GM12878 (cell line): ENCODE measurements around the gene NCLN. TPM values are rescaled to one million over a fixed set of nuclear protein-coding genes. Genes with fewer than 3 reads are reported as not detected.

ENCODE experiments used
- ATAC-seq: fragments of 200-7000 bp; cut with Tn5 transposase; 3 replicates; pipeline ENCODE4 v1.9.1; 2020; ENCODE audit warnings: mild to moderate bottlenecking, moderate library complexity
- BruUV-seq: library from RNA; stranded (reverse); fragments of 400-500 nt; replicated peaks from 2 replicates; lab custom pipeline; 2021; lab: Mats Ljungman, UMichigan
- CTCF ChIA-PET: fragments of 300-600 bp; sonication (Branson Sonifier 250); formaldehyde crosslinking; extraction: SDS; loops from one replicate; lab custom pipeline; 2021; ENCODE audit warnings: inconsistent platforms; lab: Yijun Ruan, JAX
- POLR2A ChIA-PET: fragments of 350-600 bp; formaldehyde crosslinking; extraction: SDS; loops from one replicate; lab custom pipeline; 2021; ENCODE audit warnings: inconsistent platforms; lab: Charles Lee
- RAD21 ChIA-PET: fragments of 300-600 bp; sonication (Branson Sonifier 250); formaldehyde crosslinking; loops from one replicate; lab custom pipeline; 2023; ENCODE audit warnings: antibody characterized with exemption; ENCODE audit not compliant: unreplicated experiment; lab: Charles Lee
- SMC1A ChIA-PET: fragments of 300-600 bp; sonication (Branson Sonifier 250); formaldehyde crosslinking; loops from one replicate; lab custom pipeline; 2023; ENCODE audit not compliant: unreplicated experiment, uncharacterized antibody; lab: Charles Lee
- DNase-seq: peaks from one replicate; pipeline ENCODE4 v3.0.0-alpha.2; 2011; ENCODE audit warnings: low read depth, low spot score
- FAIRE-seq: peaks from 3 replicates; lab custom pipeline; 2011; peaks lifted over from hg19 to GRCh38; lab: Jason Lieb, UNC
- H2AFZ ChIP-seq: 2 replicates; pipeline ENCODE4 v1.6.0; 2011; ENCODE audit warnings: low read depth, low read length, control low read depth; ENCODE audit not compliant: control insufficient read depth
- H3K27ac ChIP-seq: 2 replicates; pipeline ENCODE4 v1.5.1; 2011; ENCODE audit warnings: control low read depth; ENCODE audit not compliant: control insufficient read depth, insufficient read depth
- H3K27me3 ChIP-seq, 2 experiments: replicated peaks in 1 of 2; 2 replicates each; pipeline versions ENCODE4 v1.6.0 to v1.6.1; 2011; ENCODE audit warnings: low read length in 1 of 2; ENCODE audit not compliant: control insufficient read depth in 2 of 2, insufficient read depth in 2 of 2
- H3K36me3 ChIP-seq, 2 experiments: 2 replicates each; pipeline ENCODE4 v1.5.1; 2011; ENCODE audit warnings: low read length in 1 of 2; ENCODE audit not compliant: control insufficient read depth in 2 of 2, insufficient read depth in 2 of 2
- H3K4me1 ChIP-seq: 2 replicates; pipeline ENCODE4 v1.6.1; 2011; ENCODE audit warnings: mild to moderate bottlenecking, low read length, moderate library complexity, mixed read lengths; ENCODE audit not compliant: control insufficient read depth, insufficient read depth
- H3K4me2 ChIP-seq: 2 replicates; pipeline ENCODE4 v1.6.0; 2011; ENCODE audit warnings: control low read depth; ENCODE audit not compliant: control insufficient read depth, insufficient read depth
- H3K4me3 ChIP-seq: fragments of 200-600 bp; sonication (generic); 2 replicates; pipeline ENCODE4 v1.5.1; 2016
- H3K79me2 ChIP-seq: 2 replicates; pipeline ENCODE4 v1.6.0; 2011; ENCODE audit warnings: low read length; ENCODE audit not compliant: control insufficient read depth, insufficient read depth
- H3K9ac ChIP-seq: 2 replicates; pipeline ENCODE4 v1.8.0; 2011; ENCODE audit warnings: low read length, control low read depth, mixed read lengths; ENCODE audit not compliant: control insufficient read depth, insufficient read depth
- H3K9me3 ChIP-seq: replicated peaks from 3 replicates; pipeline ENCODE4 v1.5.1; 2011; ENCODE audit warnings: mild to moderate bottlenecking, low read length; ENCODE audit not compliant: control insufficient read depth, insufficient read depth
- H4K20me1 ChIP-seq: 2 replicates; pipeline ENCODE4 v1.6.0; 2011; ENCODE audit not compliant: control insufficient read depth, insufficient read depth
- BCL11A ChIP-seq: IDR thresholded peaks from 2 replicates; pipeline ENCODE4 v1.6.1; 2011; ENCODE audit warnings: low read depth, low read length
- CREB1 ChIP-seq: IDR thresholded peaks from 2 replicates; pipeline ENCODE4 v1.6.1; 2012; ENCODE audit warnings: low read depth, mild to moderate bottlenecking, inconsistent platforms
- CREM ChIP-seq: IDR thresholded peaks from 2 replicates; pipeline ENCODE4 v1.6.1; 2014; ENCODE audit warnings: antibody characterized with exemption, low read depth
- DPF2 ChIP-seq: fragments of 450-650 bp; IDR thresholded peaks from 2 replicates; pipeline ENCODE4 v1.6.1; 2017; ENCODE audit warnings: mild to moderate bottlenecking
- EED ChIP-seq: sonication (generic); IDR thresholded peaks from 2 replicates; pipeline ENCODE4 v1.6.1; 2016; ENCODE audit warnings: antibody characterized with exemption, low read depth
- GATAD2B ChIP-seq: fragments of 450-650 bp; conservative IDR thresholded peaks from 2 replicates; pipeline ENCODE4 v1.6.1; 2017; ENCODE audit warnings: low read depth, mild to moderate bottlenecking, moderate library complexity
- IKZF1 ChIP-seq: fragments of 450-650 bp; conservative IDR thresholded peaks from 2 replicates; pipeline ENCODE4 v1.6.1; 2017; ENCODE audit warnings: antibody characterized with exemption, mild to moderate bottlenecking
- IKZF2 ChIP-seq, 2 experiments: fragments of 450-650 bp; IDR thresholded peaks; 2 replicates each; pipeline ENCODE4 v1.6.1; 2017; ENCODE audit warnings: mild to moderate bottlenecking in 2 of 2, moderate library complexity in 2 of 2
- IRF5 ChIP-seq: fragments of 450-650 bp; IDR thresholded peaks from 2 replicates; pipeline ENCODE4 v1.6.1; 2017; ENCODE audit warnings: borderline replicate concordance
- LARP7 ChIP-seq: fragments of 450-650 bp; IDR thresholded peaks from 2 replicates; pipeline ENCODE4 v1.6.1; 2017; ENCODE audit warnings: mild to moderate bottlenecking
- MEF2B ChIP-seq: fragments of 450-650 bp; IDR thresholded peaks from 2 replicates; pipeline ENCODE4 v1.6.1; 2018; ENCODE audit warnings: mild to moderate bottlenecking, moderate library complexity; ENCODE audit not compliant: partially characterized antibody, poor library complexity, severe bottlenecking
- NKRF ChIP-seq: fragments of 450-650 bp; conservative IDR thresholded peaks from 2 replicates; pipeline ENCODE4 v1.6.1; 2017; ENCODE audit warnings: mild to moderate bottlenecking, moderate library complexity
- NR2F1 ChIP-seq: fragments of 450-650 bp; conservative IDR thresholded peaks from 2 replicates; pipeline ENCODE4 v1.6.1; 2017; ENCODE audit warnings: mild to moderate bottlenecking
- RBBP5 ChIP-seq: fragments of 200-600 bp; sonication (generic); conservative IDR thresholded peaks from 2 replicates; pipeline ENCODE4 v1.6.1; 2016
- RELA ChIP-seq: fragments of 450-650 bp; IDR thresholded peaks from 2 replicates; pipeline ENCODE4 v1.8.0; 2014; ENCODE audit warnings: borderline replicate concordance; ENCODE audit not compliant: partially characterized antibody
- RUNX3 ChIP-seq: IDR thresholded peaks from 2 replicates; pipeline ENCODE4 v1.6.1; 2012; ENCODE audit warnings: low read length, inconsistent platforms
- SP1 ChIP-seq: IDR thresholded peaks from one replicate; pipeline ENCODE4 v1.6.1; 2011; ENCODE audit warnings: low read depth, low read length
- TBL1XR1 ChIP-seq: IDR thresholded peaks from 2 replicates; pipeline ENCODE4 v1.6.1; 2012; ENCODE audit warnings: low read depth, low read length, improper control_type of control experiment
- WGBS: methylation state at CpG from one replicate; pipeline ENCODE4 v1.1.6; 2016; ENCODE audit warnings: low lambda C conversion rate; ENCODE audit not compliant: insufficient replicate concordance, insufficient coverage; ENCODE audit errors: missing lambda C conversion rate; 5-methylcytosine and 5-hydroxymethylcytosine counted together
- in situ Hi-C: fragments of 300-500 bp; cut with MboI; formaldehyde crosslinking; loops from 9 replicates; pipeline ENCODE4 v1.14.3; 2018; ENCODE audit warnings: mixed read lengths
- intact Hi-C: fragments of 100-400 bp; cut with micrococcal nuclease; formaldehyde crosslinking; loops from one replicate; pipeline ENCODE4 v1.14.2; 2022; ENCODE audit not compliant: unreplicated experiment
- polyA plus RNA-seq, 11 experiments: library from polyadenylated mRNA; depleted of rRNA in 4 of 11; unstranded in 6 of 11; stranded (reverse) in 5 of 11; fragments of >200 nt; fragmentation: Nextera tagmentation in 4 of 11; fragmentation: Illumina TruSeq in 1 of 11; extraction: Ambion mirVana in 4 of 11; extraction: Trizol in 1 of 11; gene quantifications; 1 replicate in 1 of 11; 2 replicates in 10 of 11; pipeline versions ENCODE4 v1.2.1 to v1.2.3, GENCODE V29; 2011 to 2016; ENCODE audit warnings: inconsistent platforms in 2 of 11, missing spikeins in 2 of 11, low read depth in 1 of 11
- total RNA-seq, 4 experiments: library from RNA; depleted of rRNA in 3 of 4; stranded (reverse); fragments of >200 nt in 3 of 4; fragmentation: Illumina TruSeq in 1 of 4; extraction: Trizol in 1 of 4; gene quantifications; 2 replicates each; pipeline versions ENCODE4 v1.2.1 to v1.2.3, GENCODE V29; 2013 to 2021
- TF ChIP-seq, protein P1 (sequence below), 3 experiments: IDR thresholded peaks in 2 of 3; conservative IDR thresholded peaks in 1 of 3; 2 replicates each; pipeline ENCODE4 v1.5.1; 2011; ENCODE audit warnings: low read depth in 3 of 3, low read length in 3 of 3, mild to moderate bottlenecking in 3 of 3, control low read depth in 2 of 3, moderate library complexity in 2 of 3, inconsistent platforms in 1 of 3, mixed read lengths in 1 of 3; ENCODE audit not compliant: control insufficient read depth in 2 of 3, insufficient read depth in 1 of 3; ENCODE audit errors: extremely low read depth in 1 of 3

Gene NCLN
- total and polyA plus RNA-seq, 10 of the 15 experiments (the other 5 are each of a cell fraction or from before 2014, with no cell fraction given) = 2.2 to 79.1 (median 36.0) TPM

GRCh38 chr19:3135961-3136683 is 49.6 kb upstream of the NCLN start, which contains the start of gene GNA15:
GNA15 (plus strand) TSS chr19:3136033; CDS start chr19:3136451, 418 bp downstream.
- TSS peak; percentile 70 for BruUV-seq
- POLR2A ChIA-PET = interaction anchor here (0.5 to 2.4 kb wide), 5 partner anchors 8 to 186 kb away, joined by 4 to 27 read pairs (median 5); no protein-coding TSS in a partner anchor

More at GRCh38 chr19:3135961-3136683, 49.6 kb upstream of the NCLN start, which contains the start of gene GNA15:
- RAD21 ChIA-PET = interaction anchor here (0.8 kb wide), 1 partner anchor 9 kb away, joined by 3 read pairs; no protein-coding TSS in a partner anchor
- SMC1A ChIA-PET = interaction anchor here (1.0 to 1.5 kb wide), 3 partner anchors 8 to 12 kb away, joined by 3 to 5 read pairs (median 5); no protein-coding TSS in a partner anchor
- H2AFZ ChIP-seq = peak within 1 kb of the TSS; percentile 66
- peak within 1 kb of the TSS; percentile 84 for H3K4me3 ChIP-seq
- no peaks in the 10 kb centered on the region for H4K20me1 ChIP-seq
- H3K9ac ChIP-seq = peak within 1 kb of the TSS; percentile 63
- WGBS = 17% methylated on average over 31 of the region's 40 CpGs
- in situ Hi-C loops = no loop called here
- DNase-seq = no peak
- peak within 1 kb of the TSS; percentile 86 for H3K4me2 ChIP-seq
- H3K27ac ChIP-seq = peak within 1 kb of the TSS; percentile 30; the same call in 1 of the 2 replicates
- TF ChIP-seq, protein P1, sequence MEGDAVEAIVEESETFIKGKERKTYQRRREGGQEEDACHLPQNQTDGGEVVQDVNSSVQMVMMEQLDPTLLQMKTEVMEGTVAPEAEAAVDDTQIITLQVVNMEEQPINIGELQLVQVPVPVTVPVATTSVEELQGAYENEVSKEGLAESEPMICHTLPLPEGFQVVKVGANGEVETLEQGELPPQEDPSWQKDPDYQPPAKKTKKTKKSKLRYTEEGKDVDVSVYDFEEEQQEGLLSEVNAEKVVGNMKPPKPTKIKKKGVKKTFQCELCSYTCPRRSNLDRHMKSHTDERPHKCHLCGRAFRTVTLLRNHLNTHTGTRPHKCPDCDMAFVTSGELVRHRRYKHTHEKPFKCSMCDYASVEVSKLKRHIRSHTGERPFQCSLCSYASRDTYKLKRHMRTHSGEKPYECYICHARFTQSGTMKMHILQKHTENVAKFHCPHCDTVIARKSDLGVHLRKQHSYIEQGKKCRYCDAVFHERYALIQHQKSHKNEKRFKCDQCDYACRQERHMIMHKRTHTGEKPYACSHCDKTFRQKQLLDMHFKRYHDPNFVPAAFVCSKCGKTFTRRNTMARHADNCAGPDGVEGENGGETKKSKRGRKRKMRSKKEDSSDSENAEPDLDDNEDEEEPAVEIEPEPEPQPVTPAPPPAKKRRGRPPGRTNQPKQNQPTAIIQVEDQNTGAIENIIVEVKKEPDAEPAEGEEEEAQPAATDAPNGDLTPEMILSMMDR (IDR thresholded peaks at IDR 0.05 in 2 of 3, conservative IDR thresholded peaks at IDR 0.05 in 1 of 3; ENCODE audit: control insufficient read depth in 2 of 3, extremely low read depth in 1 of 3, insufficient read depth in 1 of 3, low read depth in 3 of 3, low read length in 3 of 3) = 0 out of 6 replicates have a peak, but pooled peaks of 1 of the 3 experiments have one; percentile 5
- TF ChIP-seq TBL1XR1 (no peak), IKZF1 (peak; percentile 82), CREM (no peak), MEF2B (peak; percentile 62), RELA (peak; percentile 37), EED (peak; percentile 47; the same call in 1 of the 2 replicates), BCL11A (no peak), IRF5 (no peak), SP1 (no peak), CREB1 (no peak), DPF2 (peak; percentile 76), NKRF (peak; percentile 49), IKZF2 (IDR thresholded peaks at IDR 0.05) (peak; percentile 52 to 56; a peak in 3 of 4 replicates), NR2F1 (peak; percentile 66), GATAD2B (peak; percentile 75), RUNX3 (peak; percentile 47; the same call in 1 of the 2 replicates), LARP7 (peak; percentile 71; the same call in 1 of the 2 replicates), RBBP5 (no peak)
- H3K36me3 ChIP-seq = no peaks in the 10 kb centered on the region; a peak in 1 of 4 replicates
- intact Hi-C loops = no loop called here
- FAIRE-seq = no peak
- H3K4me1 ChIP-seq = peaks cover 22% of the 10 kb centered on the region
- peak; percentile 71 for ATAC-seq
- H3K27me3 ChIP-seq = no peaks in the 10 kb centered on the region
- CTCF ChIA-PET = interaction anchor here (0.6 to 3.9 kb wide), 6 partner anchors 10 to 186 kb away, joined by 3 to 30 read pairs (median 3); no protein-coding TSS in a partner anchor
- H3K79me2 ChIP-seq = peaks cover 15% of the 10 kb centered on the region
- H3K9me3 ChIP-seq = no peaks in the 10 kb centered on the region; the same call in 2 of the 3 replicates
